Parathyroid adenoma (tissue), 2 donors: ENCODE data around the gene IQCH.

Experiments
- H2AFZ ChIP-seq: fragments of 300-600 bp; sonication (generic); one replicate; pipeline ENCODE4 v1.7.0; 2017; ENCODE audit warnings: antibody characterized with exemption, mild to moderate bottlenecking
- H3K27ac ChIP-seq: fragments of 300-600 bp; sonication (generic); one replicate; pipeline ENCODE4 v1.7.0; 2017
- H3K27me3 ChIP-seq: fragments of 300-600 bp; sonication (generic); one replicate; pipeline ENCODE4 v1.7.0; 2017; ENCODE audit warnings: low read length; ENCODE audit not compliant: control insufficient read depth, insufficient read depth
- H3K36me3 ChIP-seq: fragments of 300-600 bp; sonication (generic); one replicate; pipeline ENCODE4 v1.7.0; 2017; ENCODE audit warnings: low read length; ENCODE audit not compliant: control insufficient read depth, insufficient read depth
- H3K4me1 ChIP-seq: fragments of 300-600 bp; sonication (generic); one replicate; pipeline ENCODE4 v1.7.0; 2017; ENCODE audit warnings: control low read depth
- H3K4me2 ChIP-seq: fragments of 300-600 bp; sonication (generic); one replicate; pipeline ENCODE4 v1.7.0; 2017; ENCODE audit warnings: low read length
- H3K4me3 ChIP-seq: fragments of 300-600 bp; sonication (generic); one replicate; pipeline ENCODE4 v1.7.0; 2017; ENCODE audit warnings: low read depth, low read length
- H3K79me2 ChIP-seq: fragments of 300-600 bp; sonication (generic); one replicate; pipeline ENCODE4 v1.7.0; 2017; ENCODE audit warnings: control low read depth
- H3K9ac ChIP-seq: fragments of 300-600 bp; sonication (generic); one replicate; pipeline ENCODE4 v1.7.0; 2017; ENCODE audit warnings: mild to moderate bottlenecking
- H3K9me3 ChIP-seq: fragments of 300-600 bp; sonication (generic); one replicate; pipeline ENCODE4 v1.7.0; 2017; ENCODE audit warnings: low read length; ENCODE audit not compliant: control insufficient read depth
- TF ChIP-seq, protein P1 (sequence below): fragments of 300-600 bp; sonication (generic); IDR thresholded peaks from one replicate; pipeline ENCODE4 v1.7.0; 2017; ENCODE audit warnings: antibody characterized with exemption, mild to moderate bottlenecking
- donor health status: primary hyperparathyroidism.

IQCH gene

DNA sequence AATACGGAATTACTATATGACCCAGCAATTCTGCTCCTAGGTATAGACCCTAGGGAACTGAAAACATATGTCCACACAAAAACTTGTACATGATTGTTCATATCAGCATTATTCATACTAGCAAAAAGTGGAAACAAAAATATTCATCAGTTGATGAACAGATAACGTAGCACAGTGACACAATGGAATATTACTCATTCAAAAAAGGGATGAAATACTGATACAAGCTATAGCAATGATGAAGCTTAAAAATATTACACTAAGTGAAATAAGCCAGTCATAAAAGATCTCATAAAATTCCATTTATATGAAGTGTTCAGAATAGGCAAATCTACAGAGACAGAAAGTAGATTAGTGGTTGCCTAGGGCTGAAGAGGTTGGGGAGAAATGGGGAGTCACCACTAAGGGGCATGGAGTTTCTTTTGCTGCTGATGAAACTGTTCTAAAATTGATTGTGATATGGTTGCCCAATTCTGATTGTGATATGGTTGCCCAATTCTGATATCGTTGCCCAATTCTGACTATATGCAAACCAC is 276.9 kb downstream of the IQCH start:
- no peak overlapping the region for H3K4me2 ChIP-seq
- no peaks in the 10 kb centered on the region for H3K36me3 ChIP-seq
- no peak overlapping the region for H2AFZ ChIP-seq
- peaks cover 4% of the 10 kb centered on the region for H3K4me1 ChIP-seq
- H3K79me2 ChIP-seq = no peaks in the 10 kb centered on the region
- H3K4me3 ChIP-seq = no peak overlapping the region
- H3K9ac ChIP-seq = no peak overlapping the region
- H3K27me3 ChIP-seq = no peaks in the 10 kb centered on the region
- no peak overlapping the region for H3K27ac ChIP-seq
- TF ChIP-seq, protein P1, sequence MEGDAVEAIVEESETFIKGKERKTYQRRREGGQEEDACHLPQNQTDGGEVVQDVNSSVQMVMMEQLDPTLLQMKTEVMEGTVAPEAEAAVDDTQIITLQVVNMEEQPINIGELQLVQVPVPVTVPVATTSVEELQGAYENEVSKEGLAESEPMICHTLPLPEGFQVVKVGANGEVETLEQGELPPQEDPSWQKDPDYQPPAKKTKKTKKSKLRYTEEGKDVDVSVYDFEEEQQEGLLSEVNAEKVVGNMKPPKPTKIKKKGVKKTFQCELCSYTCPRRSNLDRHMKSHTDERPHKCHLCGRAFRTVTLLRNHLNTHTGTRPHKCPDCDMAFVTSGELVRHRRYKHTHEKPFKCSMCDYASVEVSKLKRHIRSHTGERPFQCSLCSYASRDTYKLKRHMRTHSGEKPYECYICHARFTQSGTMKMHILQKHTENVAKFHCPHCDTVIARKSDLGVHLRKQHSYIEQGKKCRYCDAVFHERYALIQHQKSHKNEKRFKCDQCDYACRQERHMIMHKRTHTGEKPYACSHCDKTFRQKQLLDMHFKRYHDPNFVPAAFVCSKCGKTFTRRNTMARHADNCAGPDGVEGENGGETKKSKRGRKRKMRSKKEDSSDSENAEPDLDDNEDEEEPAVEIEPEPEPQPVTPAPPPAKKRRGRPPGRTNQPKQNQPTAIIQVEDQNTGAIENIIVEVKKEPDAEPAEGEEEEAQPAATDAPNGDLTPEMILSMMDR = no peak
- no peaks in the 10 kb centered on the region for H3K9me3 ChIP-seq

DNA sequence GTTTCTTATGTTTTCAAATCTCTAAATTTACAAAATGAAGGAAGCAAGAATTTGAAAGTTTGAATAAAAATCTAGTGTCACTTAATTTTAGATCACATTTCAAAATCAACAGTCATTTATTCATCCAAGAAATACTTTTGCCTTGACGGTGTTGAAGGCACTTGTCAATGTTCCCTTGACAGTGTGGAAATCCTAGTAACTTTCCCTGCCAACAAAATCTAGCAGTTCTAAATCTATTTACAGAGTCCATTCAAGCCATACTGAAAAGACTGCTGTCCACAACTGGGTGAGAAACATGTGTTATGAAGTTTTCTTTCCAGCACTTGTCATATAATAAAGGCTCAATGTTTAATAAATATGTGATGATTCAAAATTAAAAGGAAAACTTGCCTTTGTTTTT is 279.3 kb downstream of the IQCH start:
- Histone ChIP-seq H3K9me3 (no peaks in the 10 kb centered on the region), H3K79me2 (no peaks in the 10 kb centered on the region), H3K36me3 (no peaks in the 10 kb centered on the region), H3K9ac (no peak overlapping the region), H3K27ac (no peak overlapping the region), H3K27me3 (no peaks in the 10 kb centered on the region), H3K4me1 (no peaks in the 10 kb centered on the region), H3K4me3 (no peak overlapping the region), H2AFZ (no peak overlapping the region), H3K4me2 (no peak overlapping the region)
- TF ChIP-seq, protein P1 = no peak

DNA sequence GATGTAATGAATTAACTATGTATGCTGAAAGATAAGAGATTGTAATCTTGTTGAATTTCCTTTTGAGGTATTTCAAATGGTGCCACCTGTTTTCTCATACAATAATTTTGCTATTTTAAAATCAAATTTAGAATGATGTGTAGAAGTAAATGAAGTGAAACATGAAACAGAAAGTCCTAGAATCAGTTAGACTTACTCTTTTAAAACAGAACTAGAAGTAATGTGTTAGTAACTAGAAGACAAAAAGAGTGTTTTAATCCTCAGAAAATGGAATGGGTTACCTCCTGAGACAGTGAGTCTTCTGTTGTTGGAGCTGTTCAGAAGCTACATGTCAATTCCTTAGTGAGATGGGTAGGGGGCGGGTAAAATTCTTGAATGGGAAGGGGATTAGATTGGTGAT is 279.8 kb downstream of the IQCH start:
- H3K36me3 ChIP-seq = no peaks in the 10 kb centered on the region

DNA sequence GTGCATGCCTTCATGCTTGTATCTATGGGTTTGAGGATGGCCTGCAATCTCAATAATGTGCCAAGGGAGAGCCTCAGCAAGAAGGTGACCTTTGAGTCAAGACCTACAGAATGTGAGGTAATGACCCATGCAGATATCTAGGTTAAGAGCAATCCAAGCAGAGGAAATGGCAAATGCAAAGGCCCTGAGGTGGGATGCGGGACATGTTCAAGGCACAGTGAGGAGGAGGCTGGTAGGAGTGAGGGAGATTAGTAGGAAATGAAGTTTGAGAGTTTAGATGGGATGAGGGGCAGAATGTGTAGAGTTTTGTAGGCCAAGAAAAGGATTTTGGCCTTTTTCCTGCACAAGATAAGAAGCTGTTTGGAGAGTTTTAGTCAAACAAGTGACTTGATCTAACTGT is 283.2 kb downstream of the IQCH start:
- no peaks in the 10 kb centered on the region for H3K4me1 ChIP-seq
- no peaks in the 10 kb centered on the region for H3K36me3 ChIP-seq
- H3K4me2 ChIP-seq = no peak overlapping the region
- H3K27ac ChIP-seq = no peak overlapping the region
- TF ChIP-seq, protein P1 = no peak
- no peak overlapping the region for H2AFZ ChIP-seq
- no peak overlapping the region for H3K9ac ChIP-seq
- no peaks in the 10 kb centered on the region for H3K79me2 ChIP-seq
- no peaks in the 10 kb centered on the region for H3K27me3 ChIP-seq
- no peaks in the 10 kb centered on the region for H3K9me3 ChIP-seq
- no peak overlapping the region for H3K4me3 ChIP-seq

More for the DNA sequence above, 279.8 kb downstream of the IQCH start:
- TF ChIP-seq, protein P1 = no peak
- Histone ChIP-seq H3K4me1 (no peaks in the 10 kb centered on the region), H3K4me3 (no peak overlapping the region), H2AFZ (no peak overlapping the region), H3K9me3 (no peaks in the 10 kb centered on the region), H3K27ac (no peak overlapping the region), H3K79me2 (no peaks in the 10 kb centered on the region), H3K27me3 (no peaks in the 10 kb centered on the region), H3K4me2 (no peak overlapping the region), H3K9ac (no peak overlapping the region)
